Retinal pigment epithelial cell (primary cell): ENCODE data around the gene TBCA.

Experiments used
- DNase-seq: peaks from one replicate; pipeline ENCODE4 v3.0.0-alpha.2; 2010; ENCODE audit warnings: low read depth
- H3K4me3 ChIP-seq: 2 replicates; pipeline ENCODE4 v1.5.1; 2011; ENCODE audit warnings: mild to moderate bottlenecking, low read length, control low read depth, moderate library complexity
- TF ChIP-seq, protein P1 (sequence below): conservative IDR thresholded peaks from 2 replicates; pipeline ENCODE4 v1.5.1; 2011; ENCODE audit warnings: low read depth, low read length, control low read depth, inconsistent platforms

TBCA gene

DNA sequence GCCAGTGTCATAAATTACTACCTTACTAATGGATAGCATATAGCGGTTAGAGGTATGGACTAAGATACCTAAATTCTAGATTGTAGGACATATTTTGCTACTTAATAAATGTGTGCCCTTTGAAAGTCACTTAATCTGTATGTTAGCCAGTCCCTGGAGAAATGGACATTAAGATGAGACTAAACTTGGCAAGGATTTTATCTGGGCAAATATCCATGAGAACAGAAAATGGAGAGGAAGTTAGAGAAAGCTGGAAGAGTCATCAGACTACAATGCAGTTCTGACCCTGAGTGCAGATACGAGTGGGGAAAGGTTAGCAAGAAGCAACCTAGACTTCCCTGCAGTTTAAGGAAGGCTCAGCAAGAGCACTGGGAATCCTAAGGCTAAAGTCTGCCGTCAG, 33.0 kb downstream of the TBCA start:
- TF ChIP-seq, protein P1, sequence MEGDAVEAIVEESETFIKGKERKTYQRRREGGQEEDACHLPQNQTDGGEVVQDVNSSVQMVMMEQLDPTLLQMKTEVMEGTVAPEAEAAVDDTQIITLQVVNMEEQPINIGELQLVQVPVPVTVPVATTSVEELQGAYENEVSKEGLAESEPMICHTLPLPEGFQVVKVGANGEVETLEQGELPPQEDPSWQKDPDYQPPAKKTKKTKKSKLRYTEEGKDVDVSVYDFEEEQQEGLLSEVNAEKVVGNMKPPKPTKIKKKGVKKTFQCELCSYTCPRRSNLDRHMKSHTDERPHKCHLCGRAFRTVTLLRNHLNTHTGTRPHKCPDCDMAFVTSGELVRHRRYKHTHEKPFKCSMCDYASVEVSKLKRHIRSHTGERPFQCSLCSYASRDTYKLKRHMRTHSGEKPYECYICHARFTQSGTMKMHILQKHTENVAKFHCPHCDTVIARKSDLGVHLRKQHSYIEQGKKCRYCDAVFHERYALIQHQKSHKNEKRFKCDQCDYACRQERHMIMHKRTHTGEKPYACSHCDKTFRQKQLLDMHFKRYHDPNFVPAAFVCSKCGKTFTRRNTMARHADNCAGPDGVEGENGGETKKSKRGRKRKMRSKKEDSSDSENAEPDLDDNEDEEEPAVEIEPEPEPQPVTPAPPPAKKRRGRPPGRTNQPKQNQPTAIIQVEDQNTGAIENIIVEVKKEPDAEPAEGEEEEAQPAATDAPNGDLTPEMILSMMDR, result no peak
- no peak overlapping the region for H3K4me3 ChIP-seq
- DNase-seq, result no peak

- TF ChIP-seq, protein P1, result no peak
These were observed 34.5 kb downstream of the TBCA start for GRCh38 chr5:77741608-77742007.

DNA sequence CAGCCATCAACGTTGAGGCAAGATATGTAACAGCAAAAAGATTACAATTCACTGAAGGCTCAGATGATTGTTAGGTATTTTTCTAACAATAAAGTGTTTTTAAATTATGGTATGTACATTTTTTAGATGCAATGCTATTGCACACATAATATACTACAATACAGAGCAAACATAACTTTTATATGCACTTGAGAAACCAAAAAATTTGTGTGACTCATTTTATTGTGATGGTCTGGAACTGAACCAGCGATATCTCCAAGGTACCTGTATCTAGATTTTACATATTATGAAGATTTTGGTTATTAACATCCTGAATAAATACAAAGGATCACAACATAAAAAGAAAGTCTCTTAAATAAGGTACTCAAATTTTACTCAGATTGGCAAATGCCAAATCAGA, 41.3 kb downstream of the TBCA start:
- TF ChIP-seq, protein P1, result no peak
- DNase-seq, result no peak
- no peak overlapping the region for H3K4me3 ChIP-seq

More at GRCh38 chr5:77741608-77742007, 34.5 kb downstream of the TBCA start:
- H3K4me3 ChIP-seq, result no peak overlapping the region
- no peak for DNase-seq

- no peak overlapping the region for H3K4me3 ChIP-seq
- TF ChIP-seq, protein P1, result no peak
- DNase-seq, result no peak
These were observed 43.0 kb downstream of the TBCA start for GRCh38 chr5:77733130-77733529.

DNA sequence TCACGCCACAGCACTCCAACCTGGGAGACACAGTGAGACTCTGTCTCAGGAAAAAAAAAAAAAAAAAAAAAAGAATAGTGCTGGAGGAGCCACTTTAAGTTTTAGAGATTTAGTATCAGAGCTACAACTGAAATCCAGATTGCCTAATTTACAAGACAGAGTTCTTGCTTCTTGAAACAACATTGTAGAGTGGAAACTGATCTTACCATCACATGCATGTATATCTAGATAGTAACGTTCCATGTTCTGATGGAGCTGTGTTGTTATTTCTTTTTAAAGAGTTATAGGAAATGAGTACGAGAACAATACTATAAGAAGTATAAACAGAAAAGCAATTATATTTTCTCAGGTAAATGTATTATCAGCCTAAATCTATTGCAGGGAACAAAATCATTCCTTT, 48.9 kb downstream of the TBCA start:
- TF ChIP-seq, protein P1, result no peak
- H3K4me3 ChIP-seq, result no peak overlapping the region
- DNase-seq, result no peak

- H3K4me3 ChIP-seq, result no peak overlapping the region
- TF ChIP-seq, protein P1, result no peak
- DNase-seq, result no peak
These were observed 50.5 kb downstream of the TBCA start for GRCh38 chr5:77725616-77726015.

DNA sequence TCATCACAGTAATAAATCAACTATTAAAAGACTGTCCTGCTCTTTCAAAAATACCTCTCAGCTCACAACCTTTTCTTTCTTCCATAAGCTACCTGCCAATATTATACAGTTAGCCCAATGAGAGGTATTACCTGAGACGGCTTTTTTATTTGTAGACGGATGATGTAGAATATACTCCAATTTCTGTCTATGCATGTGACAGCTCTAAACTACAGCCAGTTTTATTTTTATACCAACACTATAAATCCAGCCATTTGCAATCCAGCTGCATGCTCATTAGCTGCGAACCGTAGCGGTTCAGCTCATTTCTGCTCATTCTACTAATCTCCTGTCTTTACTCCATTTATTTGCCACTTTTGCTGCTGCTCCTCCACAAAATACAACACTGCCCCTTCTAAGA, 51.2 kb downstream of the TBCA start:
- H3K4me3 ChIP-seq, result no peak overlapping the region
- no peak for DNase-seq
- TF ChIP-seq, protein P1, result no peak
